ENCODE results near the gene APOA4. TPM values are rescaled to one million over a fixed set of nuclear protein-coding genes. Genes with fewer than 3 reads are reported as not detected.

APOA4 gene
- total and polyA plus RNA-seq, 9 of the 15 experiments (the other 6 are each of a cell fraction or from before 2014, with no cell fraction given), result 0.07 TPM; not detected in 8

DNA sequence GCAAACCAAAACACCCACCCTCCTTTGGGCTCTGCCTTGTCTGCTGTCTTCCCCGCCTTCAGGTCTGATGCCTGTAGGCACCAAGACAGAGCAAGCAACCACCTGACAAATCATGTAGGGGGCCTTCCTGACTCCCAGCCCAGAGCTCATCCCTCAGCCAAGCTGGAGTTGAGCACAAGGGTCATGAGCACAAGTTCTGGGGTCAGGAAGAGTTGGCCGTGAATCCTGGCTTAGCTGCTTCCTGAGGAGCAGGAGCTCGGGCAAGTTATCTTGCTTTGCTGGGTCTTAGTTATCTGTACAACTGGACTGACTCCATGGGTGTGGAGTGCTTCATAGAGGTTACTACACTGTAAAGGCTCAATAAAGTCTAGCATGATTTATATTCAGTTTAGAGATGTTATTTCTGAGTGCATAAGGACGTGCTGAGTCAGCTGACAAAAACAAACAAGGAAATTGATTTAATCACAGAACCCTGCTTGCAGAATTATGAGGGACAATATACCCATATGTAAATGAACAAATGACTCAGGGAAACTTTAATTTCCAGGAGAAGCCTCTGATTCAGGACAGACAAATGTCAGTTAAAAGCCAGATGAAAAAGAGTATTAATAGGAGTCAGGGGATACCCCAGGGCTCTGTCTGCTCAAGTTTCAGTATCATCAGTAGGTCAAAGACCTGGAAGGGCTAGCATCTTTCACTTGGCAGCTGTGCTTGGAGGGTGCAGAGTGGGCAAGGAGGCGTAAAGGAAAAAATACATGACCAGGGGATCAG, 29.3 kb upstream of the APOA4 start:
- Histone ChIP-seq H2AFZ (ENCODE audit: low read depth, low read length) (no peak overlapping the region), H3K79me2 (ENCODE audit: control insufficient read depth, insufficient read depth, low read length) (no peaks in the 10 kb centered on the region), H3K4me1 (replicated peaks in 1 of 2; ENCODE audit: control insufficient read depth in 2 of 2, insufficient read depth in 2 of 2, low read length in 2 of 2) (peaks cover 0 to 14% of the 10 kb centered on the region in 2 experiments; a peak in 3 of 5 replicates), H3K9me3 (replicated peaks; ENCODE audit: control insufficient read depth, insufficient read depth, low read depth, low read length) (no peaks in the 10 kb centered on the region), H3K9me1 (ENCODE audit: control insufficient read depth, insufficient read depth, low read length) (no peaks in the 10 kb centered on the region), H3K4me3 (no peak overlapping the region), H3K4me2 (ENCODE audit: insufficient read depth, low read length) (no peak overlapping the region), H3K27me3 (ENCODE audit: control insufficient read depth in 2 of 2, insufficient read depth in 2 of 2, low read length in 2 of 2) (no peaks in the 10 kb centered on the region), H4K20me1 (replicated peaks; ENCODE audit: control insufficient read depth, insufficient read depth, low read length) (no peaks in the 10 kb centered on the region), H3K9ac (ENCODE audit: insufficient read depth in 1 of 2, low read depth in 2 of 2, low read length in 2 of 2) (no peak overlapping the region), H3K36me3 (ENCODE audit: control insufficient read depth, insufficient read depth, low read length) (peaks cover 40% of the 10 kb centered on the region; the same call in 2 of the 3 replicates), H3K27ac (ENCODE audit: extremely low read depth, low read depth, low read length) (no peak overlapping the region)
- BruUV-seq (replicated peaks), result no TSS peak
- ATAC-seq (peak; percentile 78), DNase-seq (ENCODE audit: extremely low read depth in 1 of 4, low spot score in 3 of 4) (no peak), FAIRE-seq (no peak)
- intact Hi-C loops (cut with micrococcal nuclease) (no loop called here), in situ Hi-C loops (cut with MboI) (no loop called here)
- ChIA-PET CTCF (ENCODE audit: low intra/inter-chr PET ratio) (interaction anchor here (1.1 kb wide), 1 partner anchor 254 kb away, joined by 3 read pairs; no protein-coding TSS in a partner anchor), POLR2A (interaction anchor here (0.6 to 1.3 kb wide), 3 partner anchors 16 to 64 kb away, joined by 3 read pairs; no protein-coding TSS in a partner anchor)
- WGBS (ENCODE audit: insufficient coverage, low coverage, missing lambda C conversion rate), result 41% methylated on average over 5 of the region's 5 CpGs
- TF ChIP-seq NONO (IDR thresholded peaks at IDR 0.05; ENCODE audit: low read depth in 2 of 2, low read length in 1 of 2) (no peak), THRAP3 (IDR thresholded peaks at IDR 0.05; ENCODE audit: borderline replicate concordance) (no peak), TSHZ1 (CRISPR knock-in tag; IDR thresholded peaks at IDR 0.05) (no peak), HIVEP1 (CRISPR knock-in tag; IDR thresholded peaks at IDR 0.05) (no peak), ZNF79 (CRISPR knock-in tag; IDR thresholded peaks at IDR 0.05; ENCODE audit: low read depth) (no peak), ZNF436 (CRISPR knock-in tag; IDR thresholded peaks at IDR 0.05) (no peak), HNRNPH1 (optimal IDR thresholded peaks at IDR 0.05; ENCODE audit: low read depth, low read length) (no peak), ZBTB33 (CRISPR knock-in tag; IDR thresholded peaks at IDR 0.05) (no peak), SIX5 (IDR thresholded peaks at IDR 0.05; ENCODE audit: borderline replicate concordance in 1 of 2, insufficient read depth in 1 of 2, low read depth in 1 of 2, low read length in 2 of 2) (no peak), KLF1 (tag; IDR thresholded peaks at IDR 0.05) (no peak), NCOA6 (IDR thresholded peaks at IDR 0.05) (no peak), JUND (IDR thresholded peaks at IDR 0.05; ENCODE audit: borderline replicate concordance, low read depth, low read length) (no peak), JUND (tag; IDR thresholded peaks at IDR 0.05; ENCODE audit: borderline replicate concordance, low read depth, low read length) (no peak), XRCC5 (IDR thresholded peaks at IDR 0.05; ENCODE audit: low read depth, low read length) (no peak)
- TF ChIP-seq, protein P1, sequence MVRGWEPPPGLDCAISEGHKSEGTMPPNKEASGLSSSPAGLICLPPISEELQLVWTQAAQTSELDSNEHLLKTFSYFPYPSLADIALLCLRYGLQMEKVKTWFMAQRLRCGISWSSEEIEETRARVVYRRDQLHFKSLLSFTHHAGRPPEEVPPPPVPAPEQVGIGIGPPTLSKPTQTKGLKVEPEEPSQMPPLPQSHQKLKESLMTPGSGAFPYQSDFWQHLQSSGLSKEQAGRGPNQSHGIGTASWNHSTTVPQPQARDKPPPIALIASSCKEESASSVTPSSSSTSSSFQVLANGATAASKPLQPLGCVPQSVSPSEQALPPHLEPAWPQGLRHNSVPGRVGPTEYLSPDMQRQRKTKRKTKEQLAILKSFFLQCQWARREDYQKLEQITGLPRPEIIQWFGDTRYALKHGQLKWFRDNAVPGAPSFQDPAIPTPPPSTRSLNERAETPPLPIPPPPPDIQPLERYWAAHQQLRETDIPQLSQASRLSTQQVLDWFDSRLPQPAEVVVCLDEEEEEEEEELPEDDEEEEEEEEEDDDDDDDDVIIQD (CRISPR knock-in tag; IDR thresholded peaks at IDR 0.05), result no peak
